Stimulated activated naive CD8-positive, alpha-beta T cell treated with anti-CD3 and anti-CD28 coated beads, Interleukin-15, Interleukin-2, amounts not matched to agents 100 U/mL and 50 U/mL, for 24 hours (primary cell): ENCODE data around the gene SURF1.
"Not testable (repeated sequence)": the region's sequence is repeated elsewhere in the genome, so short reads cannot be mapped to it uniquely, and the experiment has no call there.

Source experiments
- ATAC-seq: fragments of 150-1000 bp; cut with Tn5 transposase; one replicate; pipeline ENCODE4 v1.10.0; 2021
- DNase-seq: peaks from one replicate; pipeline ENCODE4 v3.0.0; 2021

SURF1 gene, protein sequence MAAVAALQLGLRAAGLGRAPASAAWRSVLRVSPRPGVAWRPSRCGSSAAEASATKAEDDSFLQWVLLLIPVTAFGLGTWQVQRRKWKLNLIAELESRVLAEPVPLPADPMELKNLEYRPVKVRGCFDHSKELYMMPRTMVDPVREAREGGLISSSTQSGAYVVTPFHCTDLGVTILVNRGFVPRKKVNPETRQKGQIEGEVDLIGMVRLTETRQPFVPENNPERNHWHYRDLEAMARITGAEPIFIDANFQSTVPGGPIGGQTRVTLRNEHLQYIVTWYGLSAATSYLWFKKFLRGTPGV

DNA sequence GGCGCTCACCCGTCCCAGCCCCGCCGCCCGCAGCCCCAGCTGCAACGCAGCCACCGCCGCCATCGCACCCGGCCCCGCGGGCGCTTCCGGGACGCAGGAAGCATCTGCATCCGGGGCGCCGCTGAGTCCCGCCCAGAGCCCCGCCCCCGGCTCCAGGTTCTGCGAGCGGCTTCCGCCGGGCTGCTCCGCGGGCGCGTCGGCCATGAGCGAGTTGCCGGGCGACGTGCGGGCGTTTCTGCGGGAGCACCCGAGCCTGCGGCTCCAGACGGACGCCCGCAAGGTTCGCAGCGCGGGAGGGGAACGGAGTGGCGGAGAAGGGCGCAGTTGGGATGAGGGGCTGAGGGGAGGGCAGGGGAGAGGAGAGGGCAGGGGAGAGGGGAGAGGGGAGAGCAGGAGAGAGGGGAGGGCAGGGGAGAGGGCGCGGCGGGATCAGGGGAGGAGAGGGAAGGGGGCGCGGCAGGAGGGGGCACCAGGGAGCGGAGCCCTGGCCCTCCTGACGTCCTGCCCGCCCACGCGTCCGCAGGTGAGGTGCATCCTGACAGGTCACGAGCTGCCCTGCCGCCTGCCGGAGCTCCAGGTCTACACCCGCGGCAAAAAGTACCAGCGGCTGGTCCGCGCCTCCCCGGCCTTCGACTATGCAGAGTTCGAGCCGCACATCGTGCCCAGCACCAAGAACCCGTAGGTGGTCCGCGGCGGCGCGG is at the start of gene SURF1, which contains the start of gene SURF2:
Gene SURF1, minus strand, starts transcription at position 97 of the 701 bp plus-strand sequence. Its CDS starts 34 bp downstream, at position 63.
Gene SURF2, plus strand, starts transcription at position 160 of the 701 bp plus-strand sequence. Its CDS starts 43 bp downstream, at position 203.
- ATAC-seq: peak; percentile 75
- DNase-seq: peak; percentile 94

DNA sequence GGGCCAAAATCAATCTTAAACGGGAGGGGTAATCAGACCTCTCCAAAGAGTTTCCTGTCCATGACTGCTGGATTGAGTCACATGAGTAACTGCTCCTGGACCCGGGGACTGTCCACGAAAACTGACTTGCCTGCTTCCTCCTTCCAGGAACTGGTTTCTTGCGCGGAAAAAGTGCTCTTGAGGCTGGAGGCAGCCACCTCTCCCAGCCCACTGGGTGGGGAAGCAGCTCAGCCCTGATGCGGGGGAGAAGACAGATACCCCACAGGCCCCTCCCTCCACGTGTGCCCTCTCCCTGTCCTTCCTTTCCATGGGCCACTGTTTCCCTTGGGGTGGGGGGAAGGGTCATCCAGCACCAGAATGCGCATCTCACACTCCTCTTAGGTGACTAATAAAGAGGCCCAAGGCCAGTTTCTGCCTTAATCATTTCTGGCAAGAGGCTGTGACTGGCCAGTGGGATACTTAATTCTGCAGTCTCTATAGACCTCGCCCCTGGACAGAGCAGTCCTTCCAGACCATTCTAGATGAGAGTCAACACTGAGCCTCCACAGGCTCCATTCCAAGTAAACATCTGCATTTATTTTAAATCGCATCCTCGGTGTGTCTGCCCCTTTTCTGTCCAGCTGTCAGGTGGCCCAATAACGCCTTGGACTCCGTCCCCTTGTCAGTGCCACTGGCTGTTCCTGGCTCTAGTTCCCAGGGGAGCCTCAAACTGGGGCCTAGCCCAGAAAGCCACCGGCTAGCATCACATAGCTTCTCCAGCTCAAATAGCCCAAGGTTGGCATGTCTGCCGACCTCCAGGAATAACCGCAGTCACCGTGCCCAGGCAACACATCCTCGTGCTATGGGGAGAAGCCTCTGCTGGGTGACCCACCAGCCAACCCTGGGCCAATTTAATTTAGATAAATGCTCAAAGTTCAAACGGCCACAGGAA is 49.5 kb upstream of the SURF1 start:
- DNase-seq (no peak), ATAC-seq (no peak)

DNA sequence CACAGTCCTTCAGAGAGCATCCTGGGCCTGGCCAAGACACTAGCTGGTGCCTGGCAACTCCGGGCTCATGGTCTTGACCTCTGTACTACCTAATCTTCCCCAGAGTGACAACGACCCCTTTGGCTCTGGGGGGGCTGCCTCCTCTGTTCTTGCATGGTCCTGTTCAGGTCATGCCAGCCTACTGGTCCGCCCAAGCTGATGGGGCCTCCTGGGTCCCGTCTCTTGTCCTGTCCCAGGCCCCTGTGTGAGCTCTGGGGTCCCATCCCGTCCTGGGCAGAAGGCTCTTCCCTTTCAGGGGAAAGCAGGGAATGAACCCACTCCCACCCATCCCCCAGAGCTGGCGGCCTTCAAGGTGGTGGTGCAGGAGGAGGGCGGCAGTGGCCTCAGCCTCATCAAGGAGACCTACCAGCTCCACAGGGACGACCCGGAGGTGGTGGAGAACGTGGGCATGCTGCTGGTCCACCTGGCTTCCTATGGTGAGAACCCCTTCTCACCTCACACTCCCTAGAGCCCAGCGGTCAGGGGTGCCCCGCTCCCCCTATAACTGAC is 48.2 kb upstream of the SURF1 start:
- DNase-seq (no peak), ATAC-seq (no peak)

DNA sequence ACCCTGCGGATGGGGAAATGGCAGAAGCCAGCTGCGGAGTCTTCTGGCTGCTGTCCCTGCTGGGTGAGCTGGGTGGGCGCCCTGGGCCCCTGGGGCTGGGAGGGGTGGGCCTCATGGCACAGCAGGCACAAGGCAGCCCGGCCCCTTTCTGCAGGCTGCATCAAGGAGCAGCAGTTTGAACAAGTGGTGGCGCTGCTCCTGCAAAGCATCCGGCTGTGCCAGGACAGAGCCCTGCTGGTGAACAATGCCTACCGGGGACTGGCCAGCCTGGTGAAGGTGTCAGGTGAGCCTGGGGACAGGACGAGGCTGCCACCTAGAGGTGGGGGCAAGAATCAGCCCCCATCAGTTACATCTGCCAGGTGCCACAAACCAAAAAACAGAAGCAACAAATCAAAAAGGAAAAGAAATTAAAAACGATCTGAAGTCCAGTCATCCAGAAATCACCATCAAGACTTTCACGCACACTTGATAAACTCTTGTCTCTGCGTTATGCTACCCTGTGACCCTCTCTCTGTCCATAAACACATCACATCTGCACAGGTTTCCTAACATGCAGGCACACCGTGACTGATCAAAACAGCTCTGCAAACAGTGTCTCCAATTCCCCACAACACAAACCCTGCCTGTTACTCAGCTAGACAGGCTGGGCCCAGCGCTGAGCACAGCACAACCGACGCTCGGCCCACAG is 47.6 kb upstream of the SURF1 start:
- ATAC-seq (no peak), DNase-seq (peak; percentile 66)

DNA sequence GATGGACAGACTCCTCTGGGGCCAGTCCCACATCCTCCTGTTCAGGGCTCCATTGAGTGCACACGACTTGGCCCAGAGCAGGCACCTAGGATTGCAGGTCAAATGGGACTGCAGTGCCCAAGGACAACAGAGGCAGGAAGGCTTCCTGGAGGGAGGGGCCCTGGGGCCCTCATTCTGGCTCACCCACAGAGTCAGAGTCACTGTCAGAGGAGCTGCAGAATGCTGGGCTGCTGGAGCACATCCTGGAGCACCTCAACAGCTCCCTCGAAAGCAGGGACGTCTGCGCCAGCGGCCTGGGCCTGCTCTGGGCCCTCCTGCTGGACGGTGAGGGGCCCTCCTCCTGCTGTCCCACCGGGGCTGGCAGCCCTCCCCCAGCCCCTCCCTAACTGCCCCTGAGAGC is 46.4 kb upstream of the SURF1 start:
- DNase-seq: no peak
- no peak for ATAC-seq

DNA sequence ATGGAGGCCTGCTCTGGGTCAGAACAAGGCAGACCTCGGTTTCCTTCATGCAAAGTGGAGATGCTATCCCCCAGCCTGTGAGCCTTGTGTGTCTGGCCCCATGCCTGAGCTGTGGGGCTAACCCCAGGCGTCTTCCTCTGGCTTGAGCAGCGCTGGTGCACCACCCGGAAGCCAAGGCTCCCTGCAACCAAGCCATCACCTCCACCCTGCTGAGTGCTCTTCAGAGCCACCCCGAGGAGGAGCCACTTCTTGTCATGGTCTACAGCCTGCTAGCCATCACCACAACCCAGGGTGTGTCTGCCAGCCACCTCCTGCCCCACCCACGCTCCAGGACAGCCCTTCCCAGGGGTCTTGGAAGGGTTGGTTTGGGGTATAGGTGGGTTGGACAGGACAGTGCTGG is 45.3 kb upstream of the SURF1 start:
- ATAC-seq (no peak), DNase-seq (no peak)

DNA sequence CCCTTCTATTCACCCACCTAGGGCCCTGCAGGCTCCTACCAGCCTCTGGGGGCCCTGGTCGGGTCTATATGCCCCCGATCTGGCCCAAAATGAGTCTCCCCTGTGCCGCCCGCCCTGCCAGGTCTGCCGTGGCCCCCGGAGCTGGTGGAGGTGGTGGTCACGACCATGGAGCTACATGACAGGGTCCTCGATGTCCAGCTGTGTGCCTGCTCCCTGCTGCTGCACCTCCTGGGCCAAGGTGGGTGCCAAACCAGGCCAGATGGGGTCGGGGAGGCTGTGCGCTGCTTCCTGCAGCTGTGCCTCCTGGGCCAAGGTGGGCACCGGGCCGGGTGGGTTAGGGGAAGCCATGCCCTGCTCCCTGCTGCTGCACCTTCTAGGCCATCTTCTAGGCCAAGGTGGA is 44.0 kb upstream of the SURF1 start:
- ATAC-seq (no peak), DNase-seq (no peak)

DNA sequence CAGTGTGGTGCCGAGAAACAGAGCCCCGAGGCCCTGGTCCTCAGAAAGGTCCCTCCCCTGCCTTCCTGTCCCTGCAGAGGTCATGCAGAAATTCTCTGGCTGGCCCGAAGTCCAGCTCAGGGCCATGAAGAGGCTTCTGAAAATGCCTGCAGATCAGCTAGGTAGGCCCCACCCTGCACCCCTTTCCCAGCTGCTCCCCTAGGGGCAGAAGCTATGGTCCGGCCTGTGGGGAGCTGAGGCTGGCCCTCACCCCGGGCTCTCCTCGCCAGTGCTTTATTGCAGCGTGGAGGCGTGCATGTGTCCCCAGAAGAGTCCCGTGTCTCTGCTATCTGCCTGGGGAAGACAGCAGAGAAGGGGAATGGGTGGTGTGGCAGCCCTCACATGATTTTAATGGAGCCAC is 41.6 kb upstream of the SURF1 start:
- DNase-seq (no peak), ATAC-seq (no peak)

DNA sequence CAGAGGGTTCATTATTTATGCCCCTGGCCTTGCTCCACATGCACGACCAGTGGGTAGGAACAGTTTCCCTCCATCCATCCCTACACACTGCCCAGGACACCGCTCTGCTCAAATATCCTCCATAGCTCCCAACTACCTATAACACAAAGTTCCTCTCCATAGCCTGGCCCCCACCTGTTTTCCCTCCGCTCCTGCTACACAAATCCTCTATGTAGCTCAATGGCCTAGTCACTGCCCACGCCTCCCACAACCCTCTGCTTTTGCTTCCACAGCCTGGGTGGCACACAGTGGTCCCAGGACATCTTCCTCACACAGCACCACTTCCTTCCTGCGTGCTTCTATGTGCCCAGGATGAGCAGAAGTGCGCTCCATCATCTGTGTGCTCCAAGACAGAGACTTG is 41.1 kb upstream of the SURF1 start:
- ATAC-seq (no peak), DNase-seq (no peak)

DNA sequence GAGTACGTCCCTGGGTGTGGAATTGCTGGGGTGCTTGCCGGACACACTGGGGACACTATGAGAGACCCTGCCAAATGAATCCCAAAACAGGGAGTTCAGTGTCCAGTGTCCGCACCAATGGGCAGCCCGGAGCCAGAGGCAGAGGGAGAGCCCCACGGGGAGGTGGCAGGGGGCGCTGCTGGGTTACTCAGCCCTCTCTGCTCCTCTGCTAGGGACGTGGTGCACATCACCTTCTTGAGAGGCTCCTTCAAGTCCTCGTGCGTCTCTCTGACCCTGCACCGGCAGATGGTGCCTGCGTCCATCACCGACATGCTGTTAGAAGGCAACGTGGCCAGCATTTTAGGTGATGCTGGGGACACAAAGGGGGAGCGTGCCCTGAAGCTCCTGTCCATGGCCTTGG is 40.7 kb upstream of the SURF1 start:
- ATAC-seq (no peak), DNase-seq (no peak)

DNA sequence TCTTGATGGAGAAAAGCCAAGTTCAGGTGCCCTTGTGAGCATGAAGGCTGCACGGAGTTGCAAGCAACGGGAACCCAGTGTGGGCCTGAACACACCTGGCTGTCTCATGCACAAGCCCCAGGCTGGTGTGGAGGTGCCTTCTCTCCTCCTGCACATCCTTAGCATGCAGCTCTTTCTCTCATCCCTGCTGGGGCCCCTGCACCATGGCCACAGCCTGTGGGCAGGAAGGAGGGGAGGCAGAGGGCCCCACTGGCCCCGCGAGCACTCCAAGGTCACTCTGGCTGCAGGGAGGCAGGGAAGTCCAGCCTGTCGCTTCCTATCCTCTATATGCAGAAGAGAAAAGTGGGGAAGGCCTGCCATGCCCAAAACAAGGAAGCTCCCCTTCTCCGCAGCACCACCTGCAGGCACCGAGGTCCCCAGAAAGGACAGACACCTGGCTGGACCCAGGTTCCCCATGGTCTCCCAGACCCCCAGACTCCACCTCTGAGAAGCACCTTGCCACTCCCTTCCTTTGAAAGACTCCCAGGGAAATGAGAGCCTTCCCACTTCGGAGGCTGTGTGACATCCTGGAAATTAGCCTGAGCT is 38.5 kb upstream of the SURF1 start:
- no peak for DNase-seq
- no peak for ATAC-seq

DNA sequence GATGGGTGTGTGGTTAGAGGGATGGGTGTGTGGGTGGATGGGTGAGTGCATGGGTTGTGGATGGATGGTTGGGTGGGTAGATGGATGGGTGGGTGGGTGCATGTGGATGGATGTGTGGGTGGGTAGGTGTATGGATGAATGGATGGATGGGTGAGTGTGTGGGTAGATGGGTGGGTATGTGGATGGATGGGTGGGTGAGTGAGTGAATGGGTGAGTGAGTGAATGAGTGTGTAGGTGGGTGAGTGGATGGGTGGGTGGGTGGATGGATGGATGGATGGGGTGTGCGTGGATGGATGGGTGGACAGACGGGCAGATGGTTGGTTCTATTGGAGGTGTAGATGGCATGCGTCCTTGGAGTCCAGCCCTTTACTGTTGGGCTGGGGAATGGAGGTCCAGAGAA is 37.1 kb upstream of the SURF1 start:
- ATAC-seq: no peak
- no peak for DNase-seq

DNA sequence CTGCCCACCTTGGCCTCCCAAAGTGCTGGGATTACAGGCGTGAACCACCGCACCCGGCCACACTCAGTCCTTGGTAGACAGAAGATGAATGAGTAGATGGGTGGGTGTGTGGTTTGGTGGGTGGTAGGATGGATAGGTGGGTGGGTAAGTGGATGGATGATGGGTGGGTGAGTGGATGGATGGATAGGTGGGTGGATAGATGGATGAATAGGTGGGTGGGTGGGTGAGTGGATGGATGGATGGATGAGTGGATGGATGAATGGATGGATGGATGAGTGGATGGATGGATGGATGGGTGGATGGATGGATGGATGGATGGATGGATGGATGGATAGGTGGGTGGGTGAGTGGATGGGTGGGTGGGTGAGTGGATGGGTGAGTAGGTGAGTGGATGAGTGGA is 36.0 kb upstream of the SURF1 start:
- DNase-seq, ATAC-seq: not testable (repeated sequence)

DNA sequence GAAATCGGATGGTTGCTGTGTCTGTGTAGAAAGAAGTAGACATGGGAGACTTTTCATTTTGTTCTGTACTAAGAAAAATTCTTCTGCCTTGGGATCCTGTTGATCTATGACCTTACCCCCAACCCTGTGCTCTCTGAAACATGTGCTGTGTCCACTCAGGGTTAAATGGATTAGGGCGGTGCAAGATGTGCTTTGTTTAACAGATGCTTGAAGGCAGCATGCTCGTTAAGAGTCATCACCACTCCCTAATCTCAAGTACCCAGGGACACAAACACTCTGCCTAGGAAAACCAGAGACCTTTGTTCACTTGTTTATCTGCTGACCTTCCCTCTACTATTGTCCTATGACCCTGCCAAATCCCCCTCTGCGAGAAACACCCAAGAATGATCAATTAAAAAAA is 35.2 kb upstream of the SURF1 start:
- not testable (repeated sequence) for DNase-seq, ATAC-seq

DNA sequence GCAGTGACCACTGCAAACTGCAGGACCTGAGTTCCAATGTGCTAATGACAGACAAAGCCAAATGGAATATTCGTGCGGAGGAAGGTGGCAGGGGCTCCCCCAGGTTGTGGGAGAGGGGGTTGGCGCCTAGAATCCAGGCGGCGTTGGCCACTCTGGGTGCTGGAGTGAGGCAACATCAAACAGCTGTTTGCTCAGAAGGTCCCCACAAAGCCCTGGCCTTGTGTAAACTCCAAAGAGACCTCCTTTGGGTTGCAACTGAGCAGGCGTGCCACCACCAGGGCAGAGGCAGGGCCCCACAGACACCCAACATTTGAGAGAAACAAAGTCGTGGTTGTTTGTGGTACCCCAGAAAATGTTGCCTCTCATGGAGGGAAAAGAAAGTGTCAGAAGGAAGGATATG is 34.4 kb upstream of the SURF1 start:
- DNase-seq: no peak
- no peak for ATAC-seq

DNA sequence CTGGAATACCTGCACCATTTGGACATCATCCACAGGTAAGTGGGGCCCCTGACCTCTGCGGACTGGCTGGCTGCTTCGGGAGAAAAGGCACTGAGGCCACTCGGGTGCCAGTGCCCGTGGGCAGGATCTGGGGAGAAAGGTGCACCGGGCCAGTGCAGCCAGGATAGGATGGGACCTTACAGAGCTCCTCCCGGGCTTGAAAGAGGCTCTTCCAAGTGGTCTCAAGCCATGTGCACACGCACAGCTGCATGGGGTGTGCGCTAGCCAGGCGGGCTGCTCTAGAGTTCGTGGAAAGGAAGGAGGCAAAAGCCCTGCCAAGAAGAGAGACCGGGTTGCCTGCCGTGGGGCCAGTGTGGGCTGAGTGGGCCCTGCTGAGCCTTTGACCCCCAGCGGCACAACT is 33.3 kb upstream of the SURF1 start:
- DNase-seq (no peak), ATAC-seq (no peak)

DNA sequence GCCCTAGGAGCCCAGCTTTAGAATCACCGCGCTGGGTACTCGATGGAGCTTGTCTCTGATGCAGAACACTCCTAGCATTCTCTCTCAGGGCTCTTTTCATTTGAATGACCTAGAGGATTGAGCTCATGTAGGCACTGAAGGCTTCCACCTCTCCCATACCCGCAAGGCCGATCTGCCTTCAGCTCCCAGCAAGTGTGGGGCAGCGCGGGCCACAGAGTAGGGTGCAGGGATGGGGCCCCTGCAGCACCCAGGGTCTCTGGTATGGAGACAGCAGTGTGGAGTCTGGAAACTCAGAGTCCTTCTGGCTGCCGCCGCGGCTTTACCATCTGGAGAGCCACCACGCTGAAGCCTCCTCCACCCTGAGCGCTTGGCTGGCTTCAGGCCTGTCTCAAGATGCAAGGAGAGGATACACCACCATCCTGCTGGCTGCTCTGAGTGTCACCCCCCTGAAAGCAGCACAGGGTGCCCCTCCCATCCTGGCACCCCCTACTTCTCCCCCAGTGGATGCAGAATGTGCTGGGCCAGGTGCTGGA is 32.8 kb upstream of the SURF1 start:
- DNase-seq (no peak), ATAC-seq (no peak)

DNA sequence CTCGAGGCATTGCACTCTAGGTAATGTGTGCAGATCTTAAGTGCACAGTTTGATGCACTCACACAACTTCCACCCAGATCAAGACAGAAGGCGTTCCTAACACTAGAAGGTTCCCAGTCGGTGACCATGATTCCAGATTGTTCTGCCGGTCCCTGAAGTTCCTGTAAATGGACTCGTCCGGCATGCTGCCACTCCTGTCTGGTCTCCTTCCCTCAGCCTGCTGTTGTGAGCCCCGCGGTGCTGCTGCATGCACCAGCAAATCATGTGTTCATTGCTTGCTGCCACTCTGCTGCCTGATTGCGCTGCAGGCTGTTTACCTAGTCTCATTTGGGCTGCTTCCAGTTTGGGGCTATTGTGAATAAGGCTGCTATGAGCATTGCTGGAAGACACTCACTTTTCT is 31.4 kb upstream of the SURF1 start:
- DNase-seq: no peak
- ATAC-seq: no peak

DNA sequence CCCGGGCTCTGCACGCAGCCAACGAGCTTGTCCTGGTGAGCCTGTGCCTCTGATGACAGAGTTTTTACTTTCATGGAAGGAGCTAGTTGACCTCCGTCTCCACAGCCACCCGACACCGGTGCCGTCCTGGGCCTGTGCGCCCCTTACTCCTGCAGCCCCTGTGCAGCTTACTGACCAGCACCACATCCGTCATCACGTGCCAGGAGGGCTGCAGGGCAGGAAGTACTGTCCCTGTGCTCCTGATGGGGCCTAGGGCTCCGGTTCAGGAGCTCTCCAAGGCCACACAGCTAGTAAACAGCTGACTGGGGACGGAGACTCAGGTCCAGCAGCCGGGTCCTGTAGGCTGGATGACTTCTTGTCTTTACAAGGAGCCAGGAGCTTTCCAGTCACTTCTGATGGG is 30.1 kb upstream of the SURF1 start:
- DNase-seq: no peak
- ATAC-seq: no peak

DNA sequence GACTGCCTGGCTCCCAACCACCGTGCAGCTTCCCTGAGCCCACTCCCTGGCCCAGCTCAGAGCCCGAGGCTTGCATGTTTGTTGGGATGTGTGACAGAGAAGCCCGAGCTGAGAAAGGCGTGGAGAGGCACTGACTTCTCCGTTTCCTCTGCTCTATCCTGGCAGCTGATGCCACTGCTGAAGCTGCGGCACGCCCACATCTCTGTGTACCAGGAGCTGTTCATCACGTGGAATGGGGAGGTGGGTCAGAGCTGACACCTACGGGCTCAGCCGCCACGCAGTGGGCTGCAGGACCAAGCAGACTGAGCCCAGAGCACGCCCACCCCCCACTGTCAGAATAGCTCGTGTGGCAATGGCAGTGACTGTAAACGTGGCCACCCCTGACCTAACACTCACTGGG is 29.2 kb upstream of the SURF1 start:
- DNase-seq: no peak
- ATAC-seq: no peak

DNA sequence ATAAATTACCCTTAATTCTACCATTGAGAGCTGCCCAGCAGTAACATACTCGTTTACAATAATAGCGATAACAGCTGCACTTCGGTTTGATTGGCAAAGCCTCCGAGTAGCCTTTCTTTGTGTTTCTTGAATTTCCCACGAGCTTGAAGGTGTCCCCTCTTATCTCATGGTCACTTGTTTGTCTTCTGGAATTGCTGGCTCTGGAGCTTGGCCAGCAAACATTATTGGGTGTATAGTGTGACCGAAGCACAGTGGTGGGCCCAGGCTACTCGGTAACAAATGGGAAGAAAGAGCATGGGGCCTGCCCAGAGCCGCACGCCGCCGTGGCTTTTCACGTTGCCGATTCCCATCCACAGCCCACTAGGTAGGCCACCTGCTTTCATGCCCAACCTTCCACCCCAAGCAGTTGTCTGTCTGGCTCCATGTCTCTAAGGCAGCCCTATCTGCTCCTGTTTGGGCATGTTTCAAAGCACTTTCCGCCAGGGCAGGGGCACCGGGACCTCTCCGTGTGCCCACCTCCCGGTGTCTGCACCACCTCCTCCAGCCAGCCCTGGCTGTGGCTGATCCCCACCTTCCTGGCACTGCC is 28.5 kb upstream of the SURF1 start:
- no peak for ATAC-seq

More for the DNA sequence above, 28.5 kb upstream of the SURF1 start:
- DNase-seq: no peak
